Stimulated activated CD8-positive, alpha-beta memory T cell treated with anti-CD3 and anti-CD28 coated beads, Interleukin-4, amount 100 ng/mL, for 24 hours (primary cell): Measurements from ENCODE around the gene KIF5A.
A peak's percentile ranks its signal among the peaks of the same experiment; 100 is the strongest.
"Not testable (repeated sequence)": the region's sequence is repeated elsewhere in the genome, so short reads cannot be mapped to it uniquely, and the experiment has no call there.

Experiments
- DNase-seq: peaks from one replicate; pipeline ENCODE4 v3.0.0-alpha.2; 2020; ENCODE audit warnings: low read depth

KIF5A gene

GRCh38 chr12:57554897-57555296 lies 5.1 kb downstream of the KIF5A start:
- DNase-seq: no peak

GRCh38 chr12:57558864-57559263 lies 9.0 kb downstream of the KIF5A start:
- DNase-seq: no peak

- DNase-seq: no peak
Observed at GRCh38 chr12:57560516-57560915, 10.7 kb downstream of the KIF5A start.

- DNase-seq: not testable (repeated sequence)
Observed at GRCh38 chr12:57561117-57561516, 11.3 kb downstream of the KIF5A start.

DNA sequence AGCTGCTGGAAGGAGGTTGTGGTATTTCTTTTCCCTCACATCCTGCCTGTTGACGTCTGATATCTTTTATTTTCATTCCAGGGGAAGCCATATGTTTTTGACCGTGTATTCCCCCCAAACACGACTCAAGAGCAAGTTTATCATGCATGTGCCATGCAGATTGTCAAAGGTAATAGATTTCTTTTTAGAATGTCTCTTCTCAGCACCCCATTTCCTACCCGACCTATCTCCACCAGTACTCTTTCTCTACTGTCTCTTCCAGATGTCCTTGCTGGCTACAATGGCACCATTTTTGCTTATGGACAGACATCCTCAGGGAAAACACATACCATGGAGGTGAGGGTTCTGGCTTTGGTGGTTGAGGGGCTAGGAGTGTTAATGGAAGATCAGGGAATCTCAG lies 13.5 kb downstream of the KIF5A start:
- DNase-seq: no peak

DNA sequence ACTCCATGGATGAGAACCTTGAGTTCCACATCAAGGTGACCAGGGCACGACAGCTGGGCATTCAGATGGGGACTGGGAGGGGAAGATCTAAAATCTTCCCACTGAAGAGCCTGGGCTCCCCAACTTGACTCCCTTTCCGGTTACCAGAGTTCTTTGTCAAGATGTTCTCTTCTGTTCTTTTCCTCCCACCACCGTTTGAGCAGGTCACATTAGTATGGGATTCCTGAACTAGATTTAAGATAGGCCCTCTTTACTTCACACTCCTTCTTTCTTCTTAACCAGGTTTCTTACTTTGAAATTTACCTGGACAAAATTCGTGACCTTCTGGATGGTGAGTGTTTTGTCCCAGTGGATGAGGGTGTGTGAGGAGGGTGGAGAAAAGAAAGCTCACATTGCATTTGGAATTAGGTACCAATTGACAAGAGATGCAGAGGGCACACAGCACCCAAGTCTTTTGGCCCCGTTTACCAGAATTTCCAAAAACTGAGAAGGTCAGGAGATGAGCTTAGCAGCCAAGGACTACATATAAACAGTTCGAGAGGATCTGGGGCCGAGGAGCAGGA lies 14.4 kb downstream of the KIF5A start:
- no peak for DNase-seq

DNA sequence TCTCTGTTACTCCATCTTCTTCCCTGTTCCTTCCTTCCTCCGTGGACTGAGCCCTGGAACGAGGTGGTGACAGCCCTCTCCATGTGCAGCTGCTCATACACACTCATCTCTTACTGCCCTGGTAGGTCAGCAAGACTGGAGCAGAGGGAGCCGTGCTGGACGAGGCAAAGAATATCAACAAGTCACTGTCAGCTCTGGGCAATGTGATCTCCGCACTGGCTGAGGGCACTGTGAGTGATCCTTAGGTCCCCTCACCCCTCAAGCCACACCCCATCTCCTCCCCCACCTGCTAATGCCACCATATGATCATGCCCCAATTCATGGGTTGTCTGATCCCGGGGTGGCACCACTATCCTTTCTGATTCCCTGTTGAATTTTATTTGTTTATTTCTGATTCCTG lies 19.0 kb downstream of the KIF5A start:
- no peak for DNase-seq

DNA sequence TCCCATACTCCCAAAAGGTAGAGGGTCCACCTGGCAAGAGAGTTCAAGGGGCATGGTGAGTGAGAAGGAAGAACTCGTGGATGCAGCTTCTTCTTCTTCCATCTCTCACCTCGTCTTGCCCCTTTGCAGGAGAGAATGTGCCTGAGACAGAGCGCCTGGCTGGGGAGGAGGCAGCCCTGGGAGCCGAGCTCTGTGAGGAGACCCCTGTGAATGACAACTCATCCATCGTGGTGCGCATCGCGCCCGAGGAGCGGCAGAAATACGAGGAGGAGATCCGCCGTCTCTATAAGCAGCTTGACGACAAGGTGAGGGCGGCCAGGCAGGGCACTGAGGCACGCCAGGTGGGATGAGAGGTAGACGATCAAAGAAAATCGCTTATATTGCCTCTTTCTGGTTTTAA lies 20.0 kb downstream of the KIF5A start:
- no peak for DNase-seq

DNA sequence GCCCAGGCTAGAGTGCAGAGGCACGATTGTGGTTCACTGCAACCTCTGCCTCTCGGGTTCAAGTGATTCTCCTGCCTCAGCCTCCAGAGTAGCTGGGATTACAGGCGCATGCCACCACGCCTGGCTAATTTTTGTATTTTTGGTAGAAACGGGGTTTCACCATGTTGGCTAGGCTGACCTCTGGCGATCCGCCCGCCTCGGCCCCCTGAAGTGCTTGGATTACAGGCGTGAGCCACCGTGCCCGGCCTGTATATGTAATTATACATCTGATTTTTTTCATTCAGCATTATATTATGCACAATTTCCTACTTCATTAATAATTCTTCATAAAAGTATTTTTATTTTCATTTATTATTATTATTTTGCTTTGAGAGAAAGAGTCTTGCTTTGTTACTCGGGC lies 20.6 kb downstream of the KIF5A start:
- DNase-seq: not testable (repeated sequence)

DNA sequence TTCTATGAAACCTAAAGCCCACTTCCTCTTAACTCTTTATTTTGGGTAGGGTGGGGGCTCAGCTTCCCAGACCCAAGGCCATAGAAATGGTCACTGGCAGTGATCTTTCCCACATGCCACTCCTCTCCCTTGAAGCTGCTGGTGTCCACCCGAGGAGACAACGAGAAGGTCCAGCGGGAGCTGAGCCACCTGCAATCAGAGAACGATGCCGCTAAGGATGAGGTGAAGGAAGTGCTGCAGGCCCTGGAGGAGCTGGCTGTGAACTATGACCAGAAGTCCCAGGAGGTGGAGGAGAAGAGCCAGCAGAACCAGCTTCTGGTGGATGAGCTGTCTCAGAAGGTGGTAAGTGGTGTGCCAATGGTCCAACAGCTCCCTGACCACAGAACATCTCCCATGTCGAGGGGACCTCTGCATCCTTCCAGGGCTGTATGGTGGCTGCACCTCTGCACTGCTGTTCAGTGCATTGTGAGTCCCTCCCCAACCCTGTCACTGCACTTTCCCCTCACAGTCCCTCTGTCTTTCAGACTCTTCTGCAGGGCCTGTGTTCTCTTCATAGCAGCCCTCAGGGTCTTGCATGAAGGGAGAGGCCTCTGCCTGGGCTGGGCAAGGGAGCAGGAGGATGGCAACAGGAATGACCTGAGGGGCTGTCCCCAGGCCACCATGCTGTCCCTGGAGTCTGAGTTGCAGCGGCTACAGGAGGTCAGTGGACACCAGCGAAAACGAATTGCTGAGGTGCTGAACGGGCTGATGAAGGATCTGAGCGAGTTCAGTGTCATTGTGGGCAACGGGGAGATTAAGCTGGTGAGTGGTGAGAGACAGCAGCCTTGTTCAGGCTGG lies 22.3 kb downstream of the KIF5A start:
- DNase-seq: no peak

DNA sequence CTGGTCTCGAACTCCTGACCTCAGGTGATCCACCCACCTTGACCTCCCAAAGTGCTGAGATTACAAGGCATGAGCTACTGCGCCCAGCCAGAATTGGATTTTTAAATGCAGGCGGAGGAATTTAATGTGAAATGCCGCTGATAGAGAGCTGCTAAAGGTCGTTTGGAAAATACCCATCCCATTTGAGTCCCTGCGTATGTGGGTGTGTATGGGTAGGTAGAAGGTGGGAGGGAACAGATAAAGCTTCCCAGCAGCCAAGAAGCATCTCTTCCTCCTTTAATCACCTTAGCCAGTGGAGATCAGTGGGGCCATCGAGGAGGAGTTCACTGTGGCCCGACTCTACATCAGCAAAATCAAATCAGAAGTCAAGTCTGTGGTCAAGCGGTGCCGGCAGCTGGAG lies 25.0 kb downstream of the KIF5A start:
- DNase-seq: no peak

DNA sequence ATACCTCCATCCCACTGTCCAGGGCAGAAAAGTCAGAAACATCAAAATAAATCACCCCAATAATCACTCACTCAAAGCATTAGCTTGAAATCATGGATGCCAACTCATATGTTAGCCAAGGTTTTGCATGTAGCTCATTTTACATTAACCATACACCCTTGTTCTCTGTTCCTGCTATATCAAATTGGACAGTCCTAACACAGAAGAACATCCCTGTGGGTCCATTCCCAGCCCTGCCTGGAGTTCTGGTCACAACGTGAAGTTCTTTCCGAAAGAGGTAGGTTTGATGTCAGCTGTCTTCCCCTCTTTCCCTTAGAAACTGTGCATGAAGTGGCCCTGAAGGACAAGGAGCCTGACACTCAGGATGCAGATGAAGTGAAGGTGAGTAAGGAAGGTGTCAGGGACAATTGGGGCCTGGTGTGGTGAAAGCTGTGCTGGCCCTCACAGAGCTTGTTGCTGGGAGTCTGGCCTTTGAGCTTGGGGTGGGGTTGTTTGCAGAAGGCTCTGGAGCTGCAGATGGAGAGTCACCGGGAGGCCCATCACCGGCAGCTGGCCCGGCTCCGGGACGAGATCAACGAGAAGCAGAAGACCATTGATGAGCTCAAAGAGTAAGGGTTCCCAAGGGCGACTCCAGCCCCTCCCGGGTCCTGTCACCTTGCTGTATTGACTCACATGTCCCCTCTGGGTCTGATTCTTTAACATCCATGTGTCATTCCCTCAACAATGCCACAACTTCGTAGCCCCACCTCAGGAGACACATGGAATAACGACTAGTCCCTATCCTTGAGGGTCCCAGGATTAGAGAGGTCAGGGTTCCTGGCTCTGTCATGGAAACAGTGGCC lies 26.1 kb downstream of the KIF5A start:
- no peak for DNase-seq

DNA sequence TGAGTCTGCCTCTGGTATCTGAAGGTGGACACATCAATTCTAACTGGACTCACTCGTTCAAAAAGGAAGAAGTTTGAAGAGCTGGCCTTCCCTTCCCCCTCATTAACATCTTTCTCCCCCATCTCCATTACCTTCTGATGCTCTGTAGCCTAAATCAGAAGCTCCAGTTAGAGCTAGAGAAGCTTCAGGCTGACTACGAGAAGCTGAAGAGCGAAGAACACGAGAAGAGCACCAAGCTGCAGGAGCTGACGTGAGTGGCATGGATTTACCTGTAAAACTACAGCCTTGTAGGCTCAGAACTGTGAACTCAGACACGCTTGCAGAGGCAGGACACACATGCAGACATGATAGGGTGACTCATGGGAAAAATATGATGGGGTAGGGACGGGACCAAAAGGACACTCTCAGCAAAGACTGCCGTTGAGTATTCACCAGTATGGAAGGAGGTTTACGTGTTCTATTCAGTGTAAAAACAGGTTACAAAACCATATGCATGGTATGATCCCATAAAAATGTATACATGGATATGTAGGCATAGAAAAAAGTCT lies 26.8 kb downstream of the KIF5A start:
- no peak for DNase-seq

GRCh38 chr12:57577981-57578758 lies 28.3 kb downstream of the KIF5A start:
- DNase-seq: no peak

DNA sequence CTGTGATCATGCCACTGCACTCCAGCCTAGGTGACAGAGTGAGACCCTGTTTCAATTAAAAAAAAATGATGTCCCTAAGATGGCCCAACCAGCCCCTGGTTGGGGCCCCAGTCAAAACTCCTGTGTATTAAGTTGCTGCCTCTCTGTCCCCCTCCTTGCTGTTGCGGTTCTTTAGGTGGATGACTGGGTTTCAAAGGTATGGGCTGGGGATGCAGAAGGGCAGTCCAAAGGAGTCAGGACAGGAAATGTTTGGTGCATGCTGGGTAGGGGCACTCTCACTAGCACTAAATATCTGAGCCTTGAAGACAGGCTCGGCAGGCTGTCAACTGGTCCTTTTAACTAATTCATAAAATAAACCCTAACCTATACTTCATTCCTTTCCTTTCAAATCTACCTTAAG lies 29.2 kb downstream of the KIF5A start:
- no peak for DNase-seq

DNA sequence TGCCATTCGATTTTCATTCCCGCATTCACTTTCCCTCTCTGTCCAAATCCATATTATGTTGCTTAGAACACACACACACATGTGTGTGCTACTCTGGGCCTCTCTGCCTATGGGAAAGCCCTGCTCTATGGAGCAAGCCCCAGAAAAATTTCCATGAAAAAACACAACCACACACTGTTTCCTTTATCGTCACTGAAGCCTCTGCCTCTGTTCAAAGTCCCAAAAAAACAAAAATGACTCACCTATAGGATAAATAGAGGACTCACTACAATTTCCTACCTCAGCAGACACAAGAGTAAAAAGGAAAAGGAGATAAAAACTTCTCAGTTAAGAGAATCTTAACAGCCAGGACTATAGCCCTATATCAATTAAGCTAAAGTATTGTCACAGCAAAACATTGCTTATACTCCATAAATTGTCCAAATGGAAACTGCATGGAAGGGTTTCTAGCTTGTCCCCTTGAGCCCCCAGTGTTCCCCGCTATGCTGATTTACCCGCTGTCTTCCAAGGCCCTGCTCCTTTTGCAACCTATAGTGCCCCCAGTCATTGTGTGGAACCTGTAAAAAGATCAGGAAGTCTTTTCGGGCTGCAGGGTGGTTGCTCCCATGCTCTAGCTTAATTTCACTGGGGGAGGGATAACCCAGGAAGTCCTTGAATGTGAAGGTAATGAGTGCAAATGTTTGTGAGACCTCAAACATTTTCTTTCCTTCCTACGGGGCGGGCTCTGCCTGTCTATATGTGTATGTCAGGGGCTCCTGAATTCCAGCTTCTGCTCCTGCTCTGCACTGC lies 30.0 kb downstream of the KIF5A start:
- no peak for DNase-seq

- DNase-seq: no peak
Observed at GRCh38 chr12:57580466-57580795, 30.6 kb downstream of the KIF5A start.

DNA sequence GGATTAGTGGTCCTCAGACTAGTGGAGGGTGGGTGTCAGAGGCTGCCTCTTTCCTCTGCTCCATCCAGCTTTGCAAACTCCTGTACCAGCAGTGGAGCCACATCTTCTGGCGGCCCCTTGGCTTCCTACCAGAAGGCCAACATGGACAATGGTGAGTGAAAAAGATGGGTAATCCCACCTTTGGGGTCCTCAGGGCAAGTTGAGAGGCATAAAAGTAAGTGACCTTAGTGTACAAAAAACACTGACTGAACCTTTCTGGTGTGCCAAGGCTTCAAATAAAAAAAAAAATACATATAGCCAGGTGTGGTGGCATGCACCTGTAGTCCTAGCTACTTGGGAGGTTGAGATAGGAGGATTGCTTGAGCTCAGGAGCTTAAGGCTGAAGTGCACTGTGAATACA lies 32.0 kb downstream of the KIF5A start:
- DNase-seq: no peak

DNA sequence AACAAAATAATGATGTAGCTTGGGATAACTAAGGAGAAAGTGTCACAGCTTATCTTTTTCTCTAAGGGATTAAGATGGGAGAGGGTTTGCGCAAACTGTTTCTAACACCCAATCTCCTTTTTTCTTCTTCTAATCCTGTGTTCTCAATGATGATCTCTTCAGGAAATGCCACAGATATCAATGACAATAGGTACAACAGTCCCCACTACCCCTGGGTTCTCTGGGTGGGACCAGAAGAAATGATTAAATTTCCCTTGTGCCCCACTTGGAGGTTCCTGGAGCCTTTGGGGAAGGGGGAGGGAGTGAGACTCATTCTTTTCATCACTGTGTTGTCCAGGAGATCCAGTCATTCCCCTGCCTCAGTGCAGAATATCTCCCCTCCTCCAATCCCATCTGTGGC lies 32.6 kb downstream of the KIF5A start:
- no peak for DNase-seq

GRCh38 chr12:57583008-57583831 lies 33.4 kb downstream of the KIF5A start:
- DNase-seq: peak; percentile 41
